SH-SY5Y (cell line): ENCODE measurements around the gene FFAR3.

Experiments used
- GATA2 ChIP-seq: IDR thresholded peaks from 2 replicates; pipeline ENCODE4 v1.6.1; 2011; ENCODE audit warnings: mild to moderate bottlenecking, low read depth, low read length
- GATA3 ChIP-seq: IDR thresholded peaks from 2 replicates; pipeline ENCODE4 v1.6.1; 2011; ENCODE audit warnings: low read depth, mild to moderate bottlenecking, low read length, moderate library complexity

FFAR3 gene

GRCh38 chr19:35395382-35396199 lies 37.3 kb downstream of the FFAR3 start:
- no peak for TF ChIP-seq GATA2
- TF ChIP-seq GATA3, result no peak

- TF ChIP-seq GATA2, result no peak
- TF ChIP-seq GATA3, result no peak
Observed at GRCh38 chr19:35396240-35396885, 38.1 kb downstream of the FFAR3 start.

GRCh38 chr19:35397064-35397463 lies 38.8 kb downstream of the FFAR3 start:
- TF ChIP-seq GATA2 (no peak), GATA3 (no peak)

GRCh38 chr19:35398570-35398969 lies 40.3 kb downstream of the FFAR3 start:
- TF ChIP-seq GATA3 (no peak), GATA2 (no peak)

GRCh38 chr19:35399231-35399630 lies 41.0 kb downstream of the FFAR3 start:
- no peak for TF ChIP-seq GATA3
- no peak for TF ChIP-seq GATA2

GRCh38 chr19:35399948-35400772 lies 41.9 kb downstream of the FFAR3 start:
- no peak for TF ChIP-seq GATA2
- no peak for TF ChIP-seq GATA3

- TF ChIP-seq GATA3 (no peak), GATA2 (no peak)
Observed at GRCh38 chr19:35400773-35401100, 42.5 kb downstream of the FFAR3 start.

- TF ChIP-seq GATA2 (no peak), GATA3 (no peak)
Observed at GRCh38 chr19:35403116-35403760, 45.0 kb downstream of the FFAR3 start.

GRCh38 chr19:35404879-35405622 lies 46.8 kb downstream of the FFAR3 start:
- TF ChIP-seq GATA3 (no peak), GATA2 (no peak)

GRCh38 chr19:35407619-35408018 lies 49.4 kb downstream of the FFAR3 start:
- TF ChIP-seq GATA2, result no peak
- TF ChIP-seq GATA3, result no peak

- TF ChIP-seq GATA3 (no peak), GATA2 (no peak)
Observed at GRCh38 chr19:35408284-35409171, 50.3 kb downstream of the FFAR3 start.

GRCh38 chr19:35409191-35409590 lies 50.9 kb downstream of the FFAR3 start:
- TF ChIP-seq GATA2, result no peak
